CD4-positive, alpha-beta T cell treated with Interleukin-4 for 4 hours (primary cell): ENCODE data around the gene RASGRP2.

Source experiments
- DNase-seq: peaks from one replicate; pipeline ENCODE4 v3.0.0-alpha.2; 2020

RASGRP2 gene

DNA sequence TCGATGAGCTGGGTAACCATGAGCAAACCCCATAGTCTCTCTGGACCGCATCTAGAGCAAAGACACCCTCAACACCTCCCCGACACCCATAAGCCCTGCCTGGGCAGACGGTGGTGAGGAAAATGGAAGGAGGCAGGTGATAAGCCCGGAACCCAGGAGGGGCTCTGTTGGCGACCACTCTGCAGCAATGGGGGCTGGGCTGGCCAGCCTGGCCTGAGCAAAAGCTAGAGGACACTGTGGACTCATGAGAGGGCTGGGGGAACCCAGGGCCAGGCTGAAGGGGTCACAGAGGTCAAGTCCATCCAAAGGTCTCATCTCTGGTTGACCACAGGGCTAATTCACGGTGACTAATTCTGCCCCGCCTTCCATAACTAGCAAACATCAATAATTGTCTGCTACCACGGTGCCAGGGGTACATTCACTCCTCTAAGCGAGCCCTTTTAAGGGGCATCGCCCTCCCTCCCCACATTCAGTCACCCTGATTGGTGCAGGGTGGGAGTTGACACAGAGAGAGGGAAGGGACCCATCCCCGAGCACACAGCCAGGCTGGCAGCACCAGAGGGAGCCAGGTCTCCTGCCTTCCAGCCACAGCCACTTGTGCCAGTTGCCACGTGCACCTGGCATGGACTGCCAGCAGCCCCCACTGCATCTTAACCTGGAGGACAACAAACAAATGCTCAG lies 11.9 kb upstream of the RASGRP2 start:
- no peak for DNase-seq

- no peak for DNase-seq
Observed at GRCh38 chr11:64754919-64755662, 11.1 kb upstream of the RASGRP2 start.

DNA sequence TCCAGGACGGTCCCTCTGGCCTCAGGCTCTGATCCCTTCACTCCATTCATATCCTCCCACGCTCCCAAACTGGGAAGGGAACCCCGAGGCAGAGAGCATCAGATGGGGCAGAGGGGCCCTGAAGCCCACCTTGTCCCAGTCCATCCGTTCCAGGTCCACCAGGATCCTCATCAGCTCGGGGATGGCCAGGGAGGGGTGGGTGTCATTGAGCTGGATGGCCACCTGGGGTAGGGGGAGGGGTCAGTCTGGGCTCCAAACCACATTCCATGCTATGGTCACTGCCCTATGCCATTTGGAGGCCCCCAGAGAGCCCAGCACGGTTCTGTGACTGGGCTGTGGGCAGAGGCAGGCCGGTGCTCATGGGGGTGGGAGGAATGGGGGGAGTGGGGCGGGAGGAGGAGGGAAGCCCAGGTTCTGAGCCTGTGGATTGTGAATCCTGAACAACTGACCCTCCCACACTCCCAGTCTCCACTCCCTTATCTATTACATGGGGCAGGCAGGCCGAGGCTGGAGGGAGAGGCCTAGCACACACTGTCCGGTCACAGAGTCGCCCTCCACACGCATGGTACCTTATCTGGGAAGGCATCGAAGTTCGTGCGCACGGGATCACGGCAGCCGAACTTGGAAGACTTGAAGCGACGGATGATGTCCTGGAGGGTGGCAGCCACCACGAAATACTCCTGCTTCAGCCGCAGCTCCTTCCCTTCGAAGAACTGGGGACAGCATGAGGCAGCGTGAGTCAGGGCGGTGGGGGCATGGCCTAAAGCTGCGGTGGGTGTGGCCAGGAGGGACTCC lies 10.4 kb upstream of the RASGRP2 start:
- no peak for DNase-seq

GRCh38 chr11:64753380-64754123 lies 9.6 kb upstream of the RASGRP2 start:
- no peak for DNase-seq

DNA sequence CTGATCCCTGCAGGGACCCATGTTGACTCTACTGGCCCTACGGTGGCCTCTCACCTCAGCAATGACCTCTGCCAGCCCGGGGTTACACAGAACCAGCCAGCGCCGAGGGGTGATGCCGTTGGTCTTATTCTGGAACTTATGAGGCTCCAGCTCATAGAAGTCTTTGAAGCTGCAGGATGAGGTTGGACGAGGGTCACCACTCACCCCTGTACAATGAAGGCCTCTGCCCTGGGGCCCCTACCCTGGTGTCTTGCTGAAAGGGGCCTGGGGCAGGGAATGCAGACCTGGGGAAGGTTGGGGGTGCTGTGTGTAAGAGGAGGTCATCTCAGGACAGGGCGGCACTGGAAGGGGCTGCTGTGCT lies 9.1 kb upstream of the RASGRP2 start:
- no peak for DNase-seq

GRCh38 chr11:64752175-64752970 lies 8.4 kb upstream of the RASGRP2 start:
- no peak for DNase-seq

- DNase-seq = no peak
Observed at GRCh38 chr11:64751580-64751979, 7.6 kb upstream of the RASGRP2 start.

DNA sequence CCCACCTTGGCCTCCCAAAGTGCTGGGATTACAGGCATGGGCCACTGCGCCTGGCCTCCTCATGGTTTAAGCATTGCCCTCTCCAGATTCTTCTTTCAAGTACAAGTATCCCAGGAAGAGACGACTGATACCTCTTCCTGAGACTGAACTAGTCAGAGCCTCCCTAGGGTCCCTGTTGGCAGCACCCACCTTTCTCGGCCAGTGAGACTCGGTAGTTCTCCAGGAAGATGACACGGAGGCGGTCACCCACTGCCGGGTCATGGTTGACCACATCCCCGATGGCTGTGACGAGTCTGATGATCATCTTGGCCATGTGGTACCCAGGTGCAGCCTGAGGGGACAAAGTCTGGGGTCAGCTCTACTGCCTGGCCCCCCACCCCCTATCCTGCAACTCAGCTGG lies 7.2 kb upstream of the RASGRP2 start:
- DNase-seq = no peak

GRCh38 chr11:64750361-64751054 lies 6.6 kb upstream of the RASGRP2 start:
- peak; percentile 24 for DNase-seq

DNA sequence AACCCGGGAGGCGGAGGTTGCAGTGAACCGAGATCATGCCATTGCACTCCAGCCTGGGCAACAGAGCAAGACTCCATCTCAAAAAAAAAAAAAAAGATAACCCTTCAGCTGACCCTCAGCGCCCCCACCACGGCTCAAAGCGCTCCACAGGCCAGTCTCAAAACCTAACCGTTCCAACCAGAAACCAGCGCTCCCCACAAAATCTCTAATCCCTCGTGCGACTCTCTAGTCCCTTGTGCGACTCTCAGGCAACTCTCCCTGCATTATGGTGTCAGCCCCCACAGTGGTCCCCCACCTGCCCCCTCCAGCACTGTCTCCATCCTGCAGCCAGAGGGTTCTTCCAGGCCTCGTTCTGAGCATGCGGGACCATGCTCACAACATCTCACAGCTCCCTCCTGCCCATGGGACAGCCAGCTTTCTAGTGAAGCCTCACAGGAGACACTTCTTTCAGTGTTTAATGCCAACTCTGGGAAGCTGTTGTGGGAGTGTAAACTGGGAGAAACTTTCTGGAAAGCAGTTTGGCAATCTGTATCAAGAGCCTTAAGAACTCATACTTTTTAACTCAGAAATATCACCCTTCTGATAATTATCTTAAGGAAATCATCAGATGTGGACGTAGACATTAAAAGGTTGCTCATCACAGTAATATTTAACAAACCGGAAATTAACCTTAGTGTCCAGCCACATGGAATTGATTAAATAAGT lies 4.2 kb upstream of the RASGRP2 start:
- DNase-seq = no peak

- no peak for DNase-seq
Observed at GRCh38 chr11:64746486-64746885, 2.5 kb upstream of the RASGRP2 start.

DNA sequence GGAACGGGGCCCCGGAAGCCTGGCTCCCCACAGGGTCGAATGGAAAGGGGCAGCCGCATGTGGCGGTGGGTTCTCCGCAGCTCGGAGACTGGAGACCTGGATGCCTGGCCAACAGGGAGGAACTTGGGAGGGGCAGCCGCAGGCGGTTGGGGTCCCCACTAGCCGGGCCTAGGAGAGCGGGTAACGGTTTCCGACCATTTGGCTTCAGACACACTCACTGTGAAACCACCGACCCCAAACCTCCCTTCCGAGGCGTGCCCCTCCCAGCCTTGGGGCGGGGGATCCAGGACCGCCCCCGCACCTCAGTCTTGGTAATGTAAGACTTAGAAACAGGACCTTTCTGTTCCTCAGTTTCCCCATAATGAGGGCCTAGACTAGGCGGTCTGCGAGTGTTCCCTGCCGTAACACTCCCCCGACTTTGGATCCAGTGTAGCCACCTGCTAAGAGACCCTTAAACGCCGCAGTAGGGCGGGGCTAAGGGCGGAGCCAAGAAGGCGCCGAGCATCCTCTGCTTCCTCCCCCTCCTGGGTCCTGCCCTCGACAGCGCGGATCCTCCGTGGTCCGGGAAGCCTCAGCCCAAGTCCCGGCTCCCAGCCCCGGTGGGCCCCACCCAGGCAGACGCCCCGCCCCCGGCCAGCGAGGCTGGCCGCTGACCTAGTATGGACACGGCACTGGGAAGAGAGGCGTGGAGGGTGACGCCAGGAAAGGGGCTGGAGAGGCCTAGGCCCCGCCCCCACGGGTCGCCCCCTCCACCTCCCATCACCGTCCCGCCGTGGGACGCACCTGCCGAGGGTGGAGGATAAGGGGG lies 1.8 kb upstream of the RASGRP2 start:
- DNase-seq = peak; percentile 80

- DNase-seq = peak; percentile 93
Observed at GRCh38 chr11:64745189-64745520, 1.2 kb upstream of the RASGRP2 start.

- peak; percentile 37 for DNase-seq
Observed at GRCh38 chr11:64744544-64745188, 724 bp upstream of the RASGRP2 start.

GRCh38 chr11:64742889-64743590 lies 902 bp downstream of the RASGRP2 start:
- DNase-seq = peak; percentile 59

DNA sequence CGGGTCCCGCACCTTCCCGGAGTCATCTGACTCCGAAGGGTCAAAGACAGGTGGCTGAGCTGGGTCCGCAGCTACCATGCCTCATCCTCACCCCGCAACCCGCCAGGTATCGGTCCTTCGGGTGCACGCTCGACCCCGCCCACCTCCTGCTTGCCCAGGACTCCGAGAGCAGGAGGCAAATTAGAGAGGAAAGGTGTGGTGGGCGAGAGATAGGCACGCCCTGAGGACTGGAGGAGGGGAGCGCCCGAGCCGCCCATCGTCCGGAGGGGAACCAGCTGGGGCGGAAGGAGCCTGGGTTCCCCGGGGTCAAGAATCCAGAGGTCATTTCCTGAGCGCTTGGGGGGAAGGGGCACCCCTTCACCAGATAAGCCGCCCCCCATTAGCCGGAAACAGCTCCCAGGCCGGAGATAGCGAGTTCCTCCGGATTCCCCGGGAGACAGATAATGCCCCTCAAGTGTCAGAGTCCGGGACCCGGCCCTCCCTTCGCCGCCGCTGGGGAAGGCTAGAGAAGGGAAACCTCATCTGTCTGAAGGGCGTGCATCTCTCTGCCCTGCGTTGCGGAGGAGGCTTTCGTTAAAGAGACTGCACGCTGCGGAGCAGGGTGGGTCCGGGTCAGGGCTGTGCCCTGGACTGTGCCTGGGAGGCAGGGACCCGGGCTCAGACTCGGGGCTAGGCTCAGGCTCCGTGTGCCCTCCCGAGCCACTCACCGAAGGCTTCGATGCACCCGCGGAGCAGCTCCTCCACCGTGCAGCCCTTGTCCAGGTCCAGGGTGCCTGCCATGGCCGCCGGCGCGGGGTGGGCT lies 1.7 kb downstream of the RASGRP2 start:
- DNase-seq = peak; percentile 14

DNA sequence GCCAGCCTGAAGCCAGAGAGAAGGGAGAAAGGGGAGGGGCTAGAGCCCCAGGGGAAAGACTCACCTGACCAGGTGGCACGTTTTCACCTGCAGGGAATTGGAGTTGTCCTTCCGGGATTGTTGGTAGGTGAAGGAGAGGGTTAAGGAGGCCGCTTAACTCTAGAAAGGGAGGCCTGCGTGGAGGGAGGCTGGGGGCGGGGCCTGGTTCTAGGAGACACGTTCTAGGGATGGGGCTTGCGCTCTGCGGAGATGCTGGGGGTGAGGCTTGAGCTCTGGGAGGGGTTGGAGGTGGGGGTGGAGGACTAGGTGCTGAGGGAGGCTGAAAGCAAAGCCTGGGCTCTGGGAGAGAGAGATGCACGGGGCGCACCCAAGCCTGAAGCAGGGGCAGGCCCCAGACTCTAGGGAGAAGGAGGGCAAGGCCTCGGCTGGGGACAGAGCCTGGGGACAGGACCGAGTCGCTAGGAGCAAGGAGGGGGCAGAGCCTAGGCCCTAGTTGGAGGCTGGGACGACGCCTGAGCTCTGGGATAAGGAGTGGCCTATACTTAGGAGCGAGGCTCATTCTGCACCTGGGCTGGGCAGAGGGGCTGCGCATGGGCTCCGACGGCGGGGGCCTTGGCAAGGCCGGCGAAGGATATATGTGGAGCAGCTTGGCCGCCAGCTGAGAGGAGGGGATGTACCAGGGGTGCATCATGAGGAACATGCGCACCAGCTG lies 2.4 kb downstream of the RASGRP2 start:
- DNase-seq = no peak
